GM21529 (cell line): ENCODE measurements around the gene AGAP1.
"Not testable (repeated sequence)": the region's sequence is repeated elsewhere in the genome, so short reads cannot be mapped to it uniquely, and the experiment has no call there.

Source experiments
- ATAC-seq: cut with Tn5 transposase; IDR thresholded peaks from one replicate; pipeline ENCODE4 v1.9.1; 2021; ENCODE audit not compliant: unreplicated experiment

Gene AGAP1

DNA sequence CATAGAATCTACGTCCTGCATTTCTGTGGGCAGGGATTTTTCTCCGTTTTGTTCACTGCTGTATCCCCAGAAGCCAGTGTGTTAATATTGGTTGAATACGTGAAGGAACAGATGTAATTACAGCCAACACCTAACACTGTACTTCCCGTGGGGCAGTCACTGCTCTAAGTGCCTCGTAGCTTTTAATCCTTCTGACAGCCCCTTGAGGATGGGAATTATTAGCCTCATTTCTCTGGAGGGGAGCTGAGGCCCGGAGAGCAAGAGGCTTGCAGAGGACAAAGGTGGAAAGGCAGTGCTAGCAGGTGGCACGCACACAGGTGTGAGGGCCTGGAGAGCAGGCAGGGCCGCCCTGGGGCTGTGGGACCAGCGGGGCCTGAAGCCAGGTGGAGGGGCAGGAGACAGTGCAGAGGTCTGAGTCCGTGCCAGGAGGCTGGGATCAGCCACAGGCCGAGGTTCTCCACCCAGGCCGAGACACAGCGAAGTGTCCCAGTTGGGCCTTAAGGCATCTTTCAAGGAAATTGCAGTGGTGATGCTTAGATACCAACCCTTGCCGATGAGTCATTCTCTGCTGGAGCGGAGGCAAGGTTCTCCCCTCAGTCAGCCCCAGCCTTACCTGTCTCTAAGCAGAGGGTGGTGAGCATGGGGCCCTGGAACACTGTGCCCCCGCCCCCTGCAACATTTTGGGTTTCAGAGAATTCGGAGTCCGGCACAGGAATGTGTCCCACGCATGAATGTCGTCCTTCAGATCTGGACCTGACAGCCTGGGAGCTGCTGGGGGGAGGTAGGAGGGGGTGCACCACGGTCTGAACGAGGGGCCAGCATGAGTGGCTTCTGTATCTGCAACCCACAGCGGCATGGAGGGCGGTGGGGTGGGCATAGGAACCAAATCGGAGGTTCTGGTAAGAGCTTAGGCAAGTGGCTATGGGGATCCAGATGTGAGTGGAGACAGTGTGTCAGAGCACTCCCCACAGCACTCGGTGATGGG, 551.7 kb downstream of the AGAP1 start:
- ATAC-seq = no peak

DNA sequence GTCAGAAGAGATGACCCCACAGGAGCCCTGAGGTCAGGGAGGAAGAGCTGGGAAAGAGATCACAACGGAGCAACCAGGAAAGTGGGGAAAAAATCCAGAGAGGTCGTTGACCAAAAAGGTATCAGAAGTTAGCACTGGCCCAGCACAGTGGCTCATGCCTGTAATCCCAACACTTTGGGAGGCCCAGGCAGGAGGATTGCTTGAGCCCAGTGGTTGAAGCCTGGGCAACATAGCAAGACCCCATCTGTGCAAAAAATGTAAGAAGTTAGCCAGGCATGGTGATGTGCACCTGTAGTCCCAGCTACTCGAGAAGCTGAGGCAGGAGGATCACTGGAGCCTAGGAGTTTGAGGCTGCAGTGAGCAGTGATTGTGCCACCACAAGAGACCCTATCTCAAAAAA, 552.9 kb downstream of the AGAP1 start:
- no peak for ATAC-seq

DNA sequence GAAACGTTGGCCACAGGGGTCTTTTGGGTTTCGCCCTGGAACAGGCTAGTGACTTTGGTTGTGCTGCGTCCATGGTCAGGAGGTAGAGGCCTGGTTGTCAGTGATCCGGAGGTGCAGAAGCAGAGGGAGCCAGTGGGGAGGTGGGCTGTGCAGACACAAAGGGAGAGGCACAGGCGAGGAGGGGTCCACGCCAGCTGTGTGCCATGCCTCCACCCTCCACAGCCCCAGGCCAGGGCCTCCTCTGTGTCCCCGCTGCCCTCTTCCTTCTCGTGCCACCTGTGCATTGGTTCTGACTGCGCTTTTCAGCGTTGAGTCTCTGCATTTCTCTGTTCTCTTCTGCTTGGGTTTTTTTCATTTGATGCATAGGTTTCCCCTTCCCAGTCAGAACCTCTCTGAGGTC, 553.3 kb downstream of the AGAP1 start:
- ATAC-seq = no peak

DNA sequence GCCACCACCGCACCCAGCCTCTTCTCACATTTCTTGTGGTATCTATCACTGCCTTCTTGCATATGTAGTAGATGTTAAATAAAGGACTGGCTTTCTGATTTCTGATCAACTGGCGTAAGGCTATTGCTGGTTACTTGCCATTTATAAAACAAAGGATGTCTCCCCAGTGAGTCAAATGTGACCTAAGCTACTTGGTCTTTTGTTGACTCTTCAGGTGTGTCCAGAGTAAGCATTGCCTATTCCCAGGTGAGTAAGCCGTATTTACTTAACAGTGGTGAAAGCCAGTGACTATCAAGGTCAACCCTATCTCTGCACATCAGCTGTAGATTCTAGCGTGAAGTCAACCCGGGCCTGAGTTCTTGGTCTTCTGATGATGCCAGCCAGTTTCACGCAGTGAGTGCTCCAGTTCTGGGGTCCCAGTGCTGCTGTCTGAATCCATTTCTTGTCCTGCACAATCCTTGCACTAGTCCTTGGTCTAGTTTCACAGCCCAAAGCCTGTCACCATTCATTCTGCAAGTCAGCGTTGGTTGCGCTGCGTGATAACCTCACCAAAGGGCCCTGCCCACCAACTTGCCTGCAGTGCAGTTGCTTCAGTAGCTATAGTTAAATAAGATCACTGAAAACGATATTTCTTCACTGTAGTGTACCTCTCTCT, 554.2 kb downstream of the AGAP1 start:
- ATAC-seq = no peak

DNA sequence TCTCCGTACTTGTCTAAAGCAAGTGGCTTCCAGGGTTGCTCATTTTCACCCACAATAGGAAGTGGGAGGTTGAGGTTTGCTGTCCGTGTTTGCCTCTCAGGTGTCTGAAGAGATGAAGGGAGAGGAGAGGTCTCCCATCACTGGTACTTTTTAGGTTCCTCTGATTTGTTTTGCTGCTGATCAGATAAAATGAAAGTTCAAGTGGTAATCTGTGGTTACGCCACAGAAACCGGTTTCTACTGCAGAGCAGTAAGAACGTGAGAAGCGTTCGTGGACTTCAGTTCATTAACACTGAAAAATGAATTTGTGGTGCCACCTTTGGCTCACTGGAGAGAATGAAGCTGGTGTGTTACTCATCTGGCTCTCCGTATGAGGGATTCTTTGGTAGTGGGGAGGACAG, 556.1 kb downstream of the AGAP1 start:
- ATAC-seq = no peak

DNA sequence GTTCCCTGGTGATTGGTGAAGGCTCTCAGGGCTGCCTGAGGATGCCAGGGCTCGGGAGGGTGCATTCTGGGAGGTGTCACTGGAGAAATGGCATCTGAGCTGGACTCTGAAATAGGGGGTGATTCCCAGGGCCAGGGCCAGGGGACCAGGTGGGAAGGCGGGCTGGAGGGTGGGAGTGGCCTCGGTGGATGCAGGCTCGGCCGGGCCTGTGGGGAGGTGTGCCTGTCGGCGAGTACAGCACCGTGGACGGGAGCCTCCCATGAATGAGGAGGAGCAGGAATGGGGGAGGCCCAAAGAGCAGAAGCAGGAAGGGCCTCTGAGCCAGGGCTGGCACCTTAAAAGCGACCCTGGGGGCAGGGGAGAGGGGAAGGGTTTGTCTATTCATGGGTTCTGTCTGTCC, 557.5 kb downstream of the AGAP1 start:
- ATAC-seq = no peak

DNA sequence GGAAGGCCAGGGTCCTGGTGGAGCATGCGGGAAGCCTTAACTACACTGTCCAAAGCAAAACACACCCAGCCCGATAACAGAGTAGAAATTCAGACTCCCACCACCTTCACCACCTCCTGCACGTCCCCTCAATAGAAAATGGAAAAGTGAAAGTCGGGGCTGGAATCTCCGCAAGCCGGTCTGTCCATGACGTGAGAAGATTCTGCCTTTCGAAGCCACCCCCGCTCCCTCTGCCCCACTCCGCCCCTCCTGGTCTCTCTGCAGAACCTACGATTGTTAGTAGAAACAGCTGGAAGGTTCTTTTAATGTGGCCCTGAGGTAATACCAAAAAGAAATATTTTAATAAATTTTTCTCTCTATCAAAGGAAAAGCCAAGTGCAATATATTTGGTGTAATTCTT, 558.0 kb downstream of the AGAP1 start:
- ATAC-seq = no peak

DNA sequence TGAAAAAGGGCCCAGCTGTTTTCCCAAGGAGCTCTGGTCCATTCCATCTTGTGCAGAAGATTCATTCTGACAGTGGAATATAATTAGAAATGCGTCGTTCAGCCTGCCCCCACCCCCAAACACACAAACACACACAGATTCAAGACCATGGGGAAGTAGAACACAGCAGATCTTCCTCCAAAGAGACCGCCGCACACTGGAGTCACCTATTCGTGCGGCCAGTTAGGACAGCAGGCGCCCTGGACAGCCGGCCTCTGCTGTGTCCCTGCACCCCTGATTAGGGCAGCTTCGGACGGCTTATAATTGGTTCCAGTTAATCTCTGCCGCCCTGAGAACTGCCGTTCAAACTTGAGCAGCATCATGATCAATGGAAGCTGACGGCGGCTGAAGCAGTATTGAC, 558.4 kb downstream of the AGAP1 start:
- no peak for ATAC-seq

DNA sequence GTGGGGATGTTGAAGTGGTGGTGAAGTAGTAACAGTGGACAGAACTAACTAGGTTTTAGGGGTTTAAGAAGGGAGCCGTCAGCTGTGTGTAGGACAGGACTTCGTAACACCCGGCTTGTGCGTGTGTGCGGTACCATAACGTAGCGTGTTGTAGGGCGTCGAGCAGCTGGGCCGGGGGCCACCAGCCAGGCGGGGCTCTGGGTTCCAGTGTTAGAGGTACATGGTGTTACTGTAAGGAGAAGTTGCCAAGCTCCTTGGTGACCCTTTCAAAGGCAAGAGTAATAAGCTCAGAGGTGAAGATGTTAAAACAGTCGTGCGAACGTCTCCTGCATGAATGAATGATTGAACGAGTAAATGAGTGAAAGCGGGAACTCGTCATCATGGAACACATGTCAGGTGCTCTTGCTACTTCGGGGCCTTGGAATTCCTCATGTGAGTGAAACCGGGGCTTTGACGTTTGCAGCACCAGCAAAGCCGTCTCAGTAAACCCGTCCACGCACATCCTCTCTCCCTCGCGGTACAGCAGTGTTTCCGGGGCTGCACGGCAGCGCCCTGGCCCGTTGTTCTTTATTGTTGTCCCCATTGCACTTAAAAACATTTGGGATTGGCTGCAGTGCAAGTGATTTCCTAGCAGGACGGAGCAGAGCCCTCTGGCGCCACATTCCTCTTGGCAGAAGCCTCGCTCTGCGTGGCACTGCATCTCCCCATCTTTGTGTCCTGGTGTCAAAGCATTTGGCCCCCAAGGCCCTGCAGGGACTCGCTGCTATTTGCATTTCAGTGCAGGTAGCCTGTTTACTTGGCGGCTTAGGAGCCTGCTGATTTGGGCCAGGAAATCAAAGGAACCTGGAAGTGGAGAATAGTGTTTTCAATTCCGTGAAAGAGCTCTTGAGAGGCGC, 559.3 kb downstream of the AGAP1 start:
- no peak for ATAC-seq

DNA sequence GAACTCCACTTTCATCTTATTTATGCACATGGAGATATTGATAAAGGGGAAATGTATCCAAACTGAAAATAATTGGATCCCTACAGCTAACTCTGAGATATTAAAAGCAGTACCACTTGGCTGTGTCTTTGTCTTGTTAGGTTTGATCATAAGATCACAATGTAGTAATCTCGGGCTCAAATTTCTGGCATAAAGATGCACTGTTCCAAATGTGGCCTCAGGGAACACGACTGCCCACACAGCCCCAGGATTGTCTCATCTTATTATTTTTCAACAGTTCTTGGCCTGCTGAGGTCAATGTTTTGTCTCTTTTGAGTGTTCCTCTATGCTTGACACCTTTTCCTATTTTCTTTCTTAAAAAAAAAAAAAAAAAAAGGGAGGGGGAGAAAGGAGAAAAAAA, 560.3 kb downstream of the AGAP1 start:
- ATAC-seq = no peak

DNA sequence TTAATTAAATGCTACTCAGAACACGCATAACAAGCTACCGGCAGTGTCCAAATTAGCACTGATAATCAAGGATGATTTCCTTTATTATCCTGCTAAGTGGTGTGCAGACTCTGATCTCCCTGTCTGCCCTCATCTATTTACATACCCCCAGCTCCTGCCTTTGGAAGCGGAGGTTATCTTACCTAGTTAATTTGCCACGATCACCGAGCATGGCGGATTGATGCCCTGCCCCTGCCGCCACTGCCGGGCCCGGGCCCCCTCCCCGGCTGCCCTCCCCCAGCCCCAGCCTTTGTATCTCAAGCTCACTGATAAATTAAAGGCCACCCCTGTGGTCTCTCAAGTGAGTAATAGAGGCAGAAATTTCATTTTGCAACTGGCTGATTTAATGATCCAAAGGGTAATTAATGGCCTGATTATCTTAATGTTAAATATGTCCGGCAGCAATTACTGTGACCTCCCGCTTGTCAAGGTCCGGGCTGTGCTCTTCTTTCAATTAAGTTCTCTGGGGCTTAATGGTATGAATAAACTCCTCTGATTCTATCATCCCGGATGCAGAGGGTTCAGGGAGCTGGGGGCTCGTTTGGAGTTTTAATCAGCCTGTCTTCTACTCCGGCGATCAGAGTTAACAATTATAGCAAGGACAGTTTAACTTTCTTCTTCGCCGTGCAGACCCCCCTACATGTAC, 560.9 kb downstream of the AGAP1 start:
- no peak for ATAC-seq

DNA sequence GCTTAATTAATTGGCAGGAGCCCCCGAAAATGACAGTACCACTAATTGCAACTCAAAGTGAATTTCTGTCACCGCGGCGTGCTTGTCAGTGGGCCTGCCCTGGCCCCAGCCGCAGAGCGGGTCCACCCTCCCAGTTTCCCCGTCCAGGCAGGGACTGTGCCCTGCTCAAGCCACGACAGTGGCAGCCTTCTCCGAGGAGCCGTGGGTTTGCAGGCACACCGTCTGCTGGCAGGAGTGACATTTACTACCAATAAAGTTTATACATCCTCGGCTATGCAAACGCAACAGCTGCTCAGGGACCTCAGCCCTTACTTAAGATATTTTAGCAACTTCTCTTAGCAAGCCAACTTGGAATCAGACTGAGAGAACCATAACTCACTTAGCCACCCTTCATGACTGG, 561.6 kb downstream of the AGAP1 start:
- no peak for ATAC-seq

DNA sequence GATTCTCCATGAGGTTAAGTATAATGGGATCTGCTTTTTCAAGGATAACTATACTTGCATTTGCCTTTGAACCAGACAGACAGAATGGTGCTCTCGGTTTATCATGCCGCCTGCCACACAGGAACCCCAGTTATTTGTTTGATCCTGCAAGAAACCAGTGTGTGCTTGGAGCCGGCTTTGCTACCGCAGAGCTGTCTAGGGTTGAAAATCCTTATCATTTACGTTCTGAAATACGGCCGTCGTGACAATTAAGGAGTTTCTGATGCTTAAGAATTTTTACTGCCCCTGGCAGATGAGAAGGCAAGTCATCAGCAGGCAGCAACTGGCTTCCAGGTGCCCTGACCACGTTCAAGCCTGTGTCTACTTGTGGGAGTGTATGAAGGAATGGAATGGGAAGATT, 562.3 kb downstream of the AGAP1 start:
- no peak for ATAC-seq

DNA sequence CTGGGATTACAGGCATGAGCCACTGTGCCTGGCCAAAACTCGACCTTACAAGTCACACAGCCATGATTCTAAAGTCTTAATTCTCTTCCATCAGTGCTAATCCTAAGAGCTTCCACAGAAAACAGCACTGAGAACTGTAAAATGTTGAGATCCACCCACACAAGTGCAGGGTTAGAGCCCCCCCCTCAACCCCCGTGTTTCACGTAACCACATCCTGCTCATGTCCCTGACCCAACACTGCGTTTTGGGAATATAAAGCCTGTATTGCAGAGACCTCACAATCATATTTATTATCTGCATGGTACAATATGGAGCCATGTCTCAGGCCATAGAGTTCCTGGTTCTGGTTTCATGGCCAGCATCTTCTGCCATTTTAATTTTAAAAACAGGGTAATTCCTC, 563.5 kb downstream of the AGAP1 start:
- no peak for ATAC-seq

DNA sequence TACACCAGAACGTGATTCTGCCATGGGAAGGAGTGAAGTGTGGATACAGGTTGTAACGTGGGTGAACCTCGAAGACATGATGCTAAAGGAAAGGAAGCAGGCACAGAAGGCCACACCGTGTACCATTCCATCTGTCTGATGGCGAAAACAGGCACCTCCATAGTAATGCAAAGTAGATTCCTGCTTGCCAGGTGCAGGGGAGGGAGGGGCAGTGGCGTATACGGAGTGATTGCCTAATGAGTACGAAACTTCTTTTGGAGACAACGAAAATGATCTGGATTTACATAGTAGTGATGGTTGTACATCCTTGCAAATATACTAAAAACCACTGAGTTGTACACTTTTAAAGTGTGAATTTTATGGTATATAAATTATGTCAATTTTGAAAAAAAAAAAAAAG, 567.7 kb downstream of the AGAP1 start:
- ATAC-seq = no peak

DNA sequence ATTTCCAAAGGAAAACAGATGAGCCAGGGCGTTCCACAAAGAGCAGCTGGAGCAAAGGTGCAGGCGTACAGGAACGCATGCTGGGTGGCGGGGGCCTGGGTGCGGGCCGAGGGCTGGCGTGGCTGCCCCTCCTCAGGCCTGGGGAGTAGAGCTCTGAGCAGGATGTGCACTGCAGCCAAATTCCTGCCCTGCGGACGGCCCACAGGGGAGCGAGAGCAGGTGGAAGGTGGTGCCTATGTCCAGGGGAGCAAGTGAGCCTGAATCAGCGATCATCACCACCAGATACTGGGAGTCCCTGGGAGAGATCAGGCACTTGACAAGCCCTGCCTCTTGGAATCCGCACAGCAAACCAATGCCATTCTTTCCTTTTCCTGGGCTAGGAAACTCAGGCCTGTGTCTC, 568.1 kb downstream of the AGAP1 start:
- no peak for ATAC-seq

DNA sequence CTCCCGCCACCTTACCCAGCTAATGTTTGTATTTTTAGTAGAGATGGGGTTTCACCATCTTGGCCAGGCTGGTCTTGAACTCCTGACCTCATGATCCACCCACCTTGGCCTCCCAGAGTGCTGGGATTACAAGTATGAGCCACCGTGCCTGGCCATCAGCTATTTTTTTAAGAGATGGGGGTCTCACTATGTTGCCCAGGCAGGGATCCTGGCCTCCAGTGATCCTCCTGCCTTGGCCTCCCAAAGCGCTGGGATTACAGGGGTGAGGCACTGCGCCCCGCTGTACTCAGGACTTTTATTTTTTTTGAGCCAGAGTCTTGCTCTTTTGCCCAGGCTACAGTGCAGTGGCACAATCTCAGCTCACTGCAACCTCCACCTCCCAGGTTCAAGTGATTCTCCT, 569.0 kb downstream of the AGAP1 start:
- not testable (repeated sequence) for ATAC-seq

DNA sequence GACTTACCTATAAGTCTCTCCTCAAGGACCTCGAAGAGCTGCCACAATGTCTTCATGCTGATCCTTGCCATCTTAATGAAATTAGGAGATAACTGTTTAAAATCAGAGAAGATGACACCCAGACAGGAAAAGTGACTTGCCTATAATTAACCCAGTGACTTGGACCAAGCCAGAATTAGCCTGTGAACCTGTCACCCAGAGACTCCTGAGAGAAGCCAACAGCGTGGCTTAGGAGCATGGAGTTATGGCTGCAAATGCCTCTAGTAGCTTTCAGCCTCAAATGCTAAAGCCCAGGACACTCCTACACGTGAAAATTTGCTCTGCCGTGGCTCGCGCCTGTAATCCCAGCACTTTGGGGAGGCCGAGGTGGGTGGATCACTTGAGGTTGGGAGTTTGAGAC, 570.2 kb downstream of the AGAP1 start:
- ATAC-seq = no peak

DNA sequence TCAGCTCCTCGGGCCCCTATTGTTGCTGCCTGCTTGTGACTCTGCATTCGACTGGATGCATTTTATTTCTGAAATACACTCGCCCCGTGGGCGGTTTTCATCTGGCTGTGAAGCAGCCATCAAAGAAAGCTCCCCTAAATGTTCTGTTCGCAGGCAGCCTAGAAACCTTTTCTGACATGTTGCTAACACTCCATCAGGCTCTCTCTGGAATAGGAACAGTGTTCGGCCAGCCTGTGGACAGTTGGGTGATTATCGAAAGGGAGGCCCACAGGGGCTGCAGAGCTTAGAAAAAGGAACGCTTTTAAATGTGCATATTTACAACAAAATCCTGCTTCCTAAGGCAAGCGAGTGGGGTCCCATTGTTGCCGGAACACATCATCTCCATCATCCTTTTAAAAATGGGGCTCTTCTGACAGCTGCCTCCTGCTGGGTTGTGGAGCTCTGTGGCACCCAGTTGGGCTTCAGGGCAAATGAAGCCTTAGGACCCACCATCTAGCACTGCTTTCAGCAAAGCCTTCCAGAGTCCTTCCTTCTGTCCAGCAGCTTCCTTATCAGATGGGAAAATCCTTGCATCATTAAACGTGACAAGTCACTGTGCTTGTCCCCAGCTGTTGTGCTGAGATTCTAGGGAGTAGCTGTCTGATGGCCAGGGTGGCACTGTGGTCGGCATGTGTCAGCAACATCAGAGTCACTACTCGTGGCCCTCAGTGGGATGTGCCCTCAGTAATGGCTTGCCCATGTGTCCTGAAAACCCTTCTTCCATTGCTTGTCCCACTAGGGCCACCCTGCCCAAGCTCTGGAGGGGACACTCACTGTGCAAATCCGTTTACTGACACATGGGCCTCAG, 571.7 kb downstream of the AGAP1 start:
- ATAC-seq = no peak

DNA sequence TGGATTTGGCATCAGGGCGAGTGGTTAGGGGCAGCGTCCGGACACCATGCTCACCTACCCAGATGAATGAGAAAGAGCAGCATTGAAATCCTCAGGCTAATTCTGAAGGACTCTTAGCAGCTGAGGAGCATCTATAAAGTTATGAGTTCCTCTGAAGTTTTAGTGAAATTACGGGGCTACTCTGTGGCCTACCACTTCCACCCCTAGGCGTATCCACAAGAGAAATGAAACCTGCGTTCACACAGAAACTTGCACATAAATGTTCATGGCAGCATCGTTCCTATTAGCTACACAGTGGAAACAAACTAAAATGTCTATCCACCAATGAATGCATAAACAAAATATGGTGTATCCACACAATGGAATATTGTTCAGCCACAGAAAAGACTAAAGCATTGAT, 576.4 kb downstream of the AGAP1 start:
- ATAC-seq = no peak
